ENCODE measurements around the gene SYNGR2.
"Not testable (repeated sequence)": the region's sequence is repeated elsewhere in the genome, so short reads cannot be mapped to it uniquely, and the experiment has no call there.

Gene SYNGR2

DNA sequence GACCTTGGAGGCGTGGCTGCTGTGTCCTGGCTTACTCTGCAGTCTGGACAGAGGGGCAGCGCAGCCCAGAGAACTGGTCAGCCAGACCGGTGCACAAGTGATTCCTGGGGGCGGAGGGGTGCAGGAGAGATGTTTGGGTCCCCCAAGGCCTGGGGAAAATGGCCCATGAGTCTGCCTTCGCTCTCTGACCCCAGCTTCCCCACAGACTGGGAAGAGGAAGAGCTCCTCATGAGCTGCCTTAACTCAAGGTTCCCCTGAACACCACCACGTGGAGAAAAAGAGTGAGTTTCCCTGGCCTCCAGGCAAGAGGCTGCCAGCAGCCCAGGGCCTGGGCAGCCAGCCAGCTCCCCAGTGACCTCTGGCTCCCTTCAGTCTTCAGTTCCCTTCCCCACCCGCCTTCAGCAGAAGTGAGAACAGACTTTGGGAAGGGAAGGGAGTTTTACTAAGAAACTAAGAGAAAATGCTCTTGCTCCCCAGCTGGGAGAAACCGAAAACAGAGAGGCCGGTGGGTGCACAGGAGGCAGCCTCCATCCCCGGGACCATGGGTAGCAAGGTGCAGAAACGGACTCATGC, 24.1 kb upstream of the SYNGR2 start:
- DNase-seq, result no peak

DNA sequence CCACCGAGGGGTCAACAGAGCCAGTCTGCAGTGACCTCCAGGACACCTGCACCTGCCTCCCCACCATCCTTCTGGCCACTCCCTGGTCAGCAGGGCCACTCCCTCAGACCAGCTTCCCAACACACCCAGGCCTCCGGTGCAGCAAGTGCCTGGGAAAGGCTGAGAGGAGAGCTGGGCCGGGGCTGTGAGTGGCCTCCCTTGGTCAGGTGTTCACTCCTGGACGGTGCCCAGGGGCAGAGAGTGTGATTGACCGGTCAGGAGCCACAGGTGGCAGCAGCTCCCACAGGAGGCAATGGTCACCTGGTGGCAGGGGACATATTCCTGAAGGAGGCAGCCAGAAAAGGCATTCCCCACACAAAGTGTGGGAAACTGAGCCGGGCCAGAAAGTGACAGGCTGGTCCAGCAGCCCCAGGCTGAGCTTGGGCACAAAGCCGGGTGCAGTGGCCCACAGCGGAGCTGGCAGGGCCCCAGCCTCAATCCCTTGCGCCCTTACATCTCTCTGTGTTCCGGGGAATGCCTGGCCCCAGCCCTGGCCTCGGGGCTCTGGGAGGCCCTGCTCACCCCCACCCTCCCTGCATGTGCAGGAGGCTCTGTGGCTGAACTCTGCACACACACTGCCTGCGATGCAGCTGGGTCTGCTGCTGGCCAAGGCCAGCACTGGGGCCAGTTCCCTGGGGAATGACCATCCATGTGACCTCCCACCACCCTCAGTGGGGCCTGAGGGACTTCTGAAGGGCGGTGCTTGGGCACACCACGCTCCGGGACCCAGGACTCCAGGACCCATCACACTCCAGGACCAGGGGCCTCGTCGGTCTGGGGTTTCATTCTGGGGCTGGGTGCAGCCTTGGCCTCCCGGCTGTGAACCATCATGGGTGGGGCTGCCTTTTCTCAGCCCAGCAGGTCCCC, 23.4 kb upstream of the SYNGR2 start:
- no peak for DNase-seq

DNA sequence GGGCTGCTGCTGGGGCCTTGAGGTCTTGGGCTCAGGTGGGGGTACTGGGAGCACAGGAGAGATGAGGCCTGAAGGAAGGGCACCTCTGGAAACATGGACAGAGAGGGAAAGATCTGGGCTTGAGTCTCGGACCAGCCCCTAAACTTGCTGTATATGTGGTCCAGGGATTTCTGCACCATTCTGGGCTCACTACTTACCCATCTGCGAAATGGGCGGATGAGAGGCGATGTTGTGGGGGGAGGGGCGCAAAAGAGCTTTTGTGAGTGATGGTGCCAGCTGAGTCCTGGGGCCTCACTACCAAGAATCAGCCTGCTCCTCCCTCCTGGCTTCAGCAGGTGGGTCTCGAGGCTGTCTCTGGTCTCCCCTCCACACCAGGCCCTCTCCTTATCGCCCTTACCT, 21.9 kb upstream of the SYNGR2 start:
- no peak for DNase-seq

DNA sequence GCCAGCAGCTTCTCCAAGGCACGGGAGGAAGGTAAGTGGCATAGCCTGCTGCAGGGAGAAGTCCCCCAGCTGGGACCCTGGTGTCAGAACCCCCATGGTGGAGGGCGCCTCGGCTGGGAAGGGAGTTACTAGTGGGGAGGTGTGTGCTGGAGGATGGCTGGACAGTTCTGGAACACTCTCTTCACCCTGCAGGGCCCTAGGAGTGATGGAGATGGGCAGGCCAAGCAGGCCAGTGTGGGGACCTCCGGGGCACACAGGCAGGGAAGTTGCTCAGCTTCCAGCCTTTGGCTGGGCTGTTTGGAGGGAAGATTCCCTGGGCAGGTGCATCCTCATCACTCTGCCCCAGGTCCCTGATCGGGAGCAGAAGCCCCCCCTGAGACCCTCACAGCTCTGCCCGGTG, 21.5 kb upstream of the SYNGR2 start:
- no peak for DNase-seq

DNA sequence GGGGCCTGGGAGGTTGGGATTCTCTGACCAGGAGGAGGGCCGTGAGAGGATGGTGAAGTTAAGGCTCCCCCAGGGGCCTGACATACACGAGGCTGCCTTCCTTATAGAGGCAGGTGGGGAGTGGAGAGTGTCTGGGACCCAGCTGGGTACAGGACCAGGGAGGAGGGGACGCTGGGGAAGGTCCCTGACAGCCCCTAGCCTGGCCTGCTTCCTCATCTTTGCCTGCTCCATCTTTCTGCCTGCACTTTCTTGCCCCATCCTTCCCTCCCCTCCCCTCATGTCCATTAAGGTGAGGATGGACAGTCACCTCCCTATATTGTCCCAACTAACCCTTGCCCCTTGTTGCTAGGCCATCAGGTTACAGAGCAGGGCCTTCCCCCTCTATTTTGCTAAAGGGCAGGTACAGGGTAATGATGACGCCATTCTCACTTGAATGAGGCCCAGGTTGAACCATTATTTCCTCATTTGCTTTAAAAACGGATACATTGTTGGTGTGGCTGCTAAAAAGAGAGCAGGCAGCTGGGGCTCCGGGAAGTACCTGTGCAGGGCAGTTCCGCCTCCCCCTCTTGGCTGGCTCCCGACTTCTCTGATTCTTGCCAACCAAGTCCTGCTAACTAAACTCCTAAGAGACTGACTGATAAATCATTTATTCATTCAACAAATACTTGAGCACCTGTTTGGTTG, 20.9 kb upstream of the SYNGR2 start:
- DNase-seq, result no peak

DNA sequence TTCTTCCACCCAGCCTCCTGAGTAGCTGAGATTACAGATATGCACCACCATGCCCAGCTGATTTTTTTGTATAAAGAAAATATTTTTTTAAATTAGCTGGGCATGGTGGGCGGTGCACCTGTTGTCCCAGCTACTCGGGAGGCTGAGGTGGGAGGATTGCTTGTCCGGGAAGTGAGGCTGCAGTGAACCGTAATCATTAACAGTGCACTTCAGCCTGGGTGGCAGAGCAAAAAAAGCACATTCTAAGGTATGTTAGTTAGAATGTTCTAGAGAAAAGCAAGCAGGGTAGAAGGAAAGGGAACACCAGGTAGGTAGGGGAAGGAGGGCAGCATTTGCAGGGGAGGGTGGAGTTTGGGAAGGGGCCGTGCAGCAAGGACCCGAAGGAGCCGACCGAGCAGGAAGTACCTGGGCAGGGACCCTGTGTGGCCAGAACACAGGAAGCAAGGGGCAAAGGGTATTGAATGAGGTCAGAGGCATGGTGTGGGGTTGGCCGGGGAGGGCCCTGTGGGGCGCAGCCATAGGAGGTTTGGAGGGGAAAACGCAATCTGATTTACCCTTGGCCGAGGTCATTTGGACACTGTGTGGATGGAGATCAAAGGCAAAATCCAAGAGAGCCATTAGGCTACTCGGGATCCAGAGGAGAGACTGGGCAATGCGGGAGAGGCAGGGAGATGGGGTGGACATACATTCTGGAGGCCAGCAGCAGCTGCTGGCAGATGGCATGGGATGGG, 19.9 kb upstream of the SYNGR2 start:
- no peak for DNase-seq

DNA sequence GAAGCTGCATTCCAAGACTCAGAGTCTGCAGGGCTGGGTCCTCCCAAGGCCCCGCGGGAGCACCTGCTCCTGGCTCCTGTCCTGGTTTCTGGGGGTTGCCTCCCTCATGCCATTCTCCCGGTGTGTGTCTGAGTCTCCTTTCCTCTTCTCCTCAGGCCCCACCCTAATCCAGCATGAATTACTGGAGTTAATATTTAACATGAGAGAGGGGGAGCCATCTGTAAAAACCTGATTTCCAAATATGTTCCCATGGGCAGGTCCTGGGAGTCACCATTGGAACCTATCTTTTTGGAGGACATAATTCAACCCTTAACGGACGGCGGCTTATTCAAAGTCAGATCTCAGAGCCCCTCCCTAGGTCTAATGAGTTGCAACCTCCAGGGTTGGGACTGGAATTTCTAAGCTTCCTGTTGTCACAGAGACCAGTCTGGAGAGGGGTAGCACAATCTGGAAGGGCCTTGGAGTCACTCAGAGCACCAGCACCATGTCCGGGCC, 16.8 kb upstream of the SYNGR2 start:
- DNase-seq, result no peak

DNA sequence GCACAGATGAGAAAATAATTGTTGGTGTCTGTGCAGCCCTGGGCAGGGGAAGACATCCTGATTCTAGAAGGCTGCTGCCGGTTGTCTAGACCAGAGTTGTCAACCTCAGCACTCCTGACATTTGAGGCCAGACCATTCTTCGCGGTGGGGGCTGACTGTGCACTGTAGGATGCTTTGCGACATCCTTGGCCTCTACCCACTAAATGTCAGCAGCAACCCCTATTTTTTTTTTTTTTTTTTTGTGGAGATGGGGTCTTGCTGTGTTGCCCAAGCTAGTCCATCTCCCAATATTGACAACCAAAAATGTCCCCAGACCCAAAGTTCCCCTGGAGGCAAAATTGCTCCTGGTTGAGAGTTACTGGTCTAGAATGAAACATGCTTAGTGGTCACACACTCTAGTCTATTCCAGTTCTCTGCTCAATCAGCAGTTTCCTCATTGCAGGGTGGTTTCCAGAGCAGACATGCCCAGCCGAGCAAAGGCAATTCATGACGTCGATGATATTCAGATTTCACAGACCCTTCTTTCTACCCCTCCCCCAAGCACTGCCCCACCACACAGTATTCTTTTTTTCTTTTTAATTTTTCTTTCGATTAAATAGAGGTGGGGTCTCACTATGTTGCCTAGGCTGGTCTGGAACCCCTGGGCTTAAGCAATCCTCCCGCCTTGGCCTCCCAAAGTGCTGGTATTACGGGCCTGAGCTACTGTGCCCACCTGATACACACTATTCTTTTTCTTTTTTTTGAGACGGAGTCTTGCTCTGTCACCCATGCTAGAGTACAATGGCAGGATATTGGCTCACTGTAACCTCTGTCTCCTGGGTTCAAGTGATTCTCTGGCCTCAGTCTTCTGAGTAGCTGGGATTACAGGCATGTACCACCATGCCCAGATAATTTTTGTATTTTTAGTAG, 13.2 kb upstream of the SYNGR2 start:
- DNase-seq, result no peak

DNA sequence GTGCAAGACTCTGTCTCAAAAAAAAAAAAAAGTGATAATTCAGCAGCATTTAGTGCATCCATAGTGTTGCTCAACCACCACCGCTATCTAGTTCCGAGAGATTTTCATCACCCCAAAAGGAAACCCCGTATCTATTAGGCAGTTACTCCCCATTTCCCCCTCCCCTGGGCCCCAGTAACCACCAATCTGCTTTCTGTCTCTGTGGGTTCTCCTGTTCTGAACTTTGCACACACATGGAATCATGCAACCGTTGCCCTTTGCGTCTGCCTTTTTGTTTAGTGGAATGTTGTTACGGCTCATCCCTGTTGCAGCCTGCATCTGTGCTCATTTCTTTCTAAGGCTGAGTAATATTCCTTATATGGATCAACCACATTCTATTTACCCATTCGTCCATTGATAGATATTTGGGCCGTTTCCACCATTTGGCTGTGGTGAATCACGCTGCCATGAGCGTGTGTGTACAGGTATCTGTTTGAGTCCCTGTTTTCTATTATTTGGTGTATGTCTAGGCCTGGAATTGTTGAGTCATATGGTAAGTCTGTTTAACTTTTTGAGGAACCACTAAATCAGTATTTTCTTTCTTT, 8.7 kb upstream of the SYNGR2 start:
- no peak for DNase-seq

DNA sequence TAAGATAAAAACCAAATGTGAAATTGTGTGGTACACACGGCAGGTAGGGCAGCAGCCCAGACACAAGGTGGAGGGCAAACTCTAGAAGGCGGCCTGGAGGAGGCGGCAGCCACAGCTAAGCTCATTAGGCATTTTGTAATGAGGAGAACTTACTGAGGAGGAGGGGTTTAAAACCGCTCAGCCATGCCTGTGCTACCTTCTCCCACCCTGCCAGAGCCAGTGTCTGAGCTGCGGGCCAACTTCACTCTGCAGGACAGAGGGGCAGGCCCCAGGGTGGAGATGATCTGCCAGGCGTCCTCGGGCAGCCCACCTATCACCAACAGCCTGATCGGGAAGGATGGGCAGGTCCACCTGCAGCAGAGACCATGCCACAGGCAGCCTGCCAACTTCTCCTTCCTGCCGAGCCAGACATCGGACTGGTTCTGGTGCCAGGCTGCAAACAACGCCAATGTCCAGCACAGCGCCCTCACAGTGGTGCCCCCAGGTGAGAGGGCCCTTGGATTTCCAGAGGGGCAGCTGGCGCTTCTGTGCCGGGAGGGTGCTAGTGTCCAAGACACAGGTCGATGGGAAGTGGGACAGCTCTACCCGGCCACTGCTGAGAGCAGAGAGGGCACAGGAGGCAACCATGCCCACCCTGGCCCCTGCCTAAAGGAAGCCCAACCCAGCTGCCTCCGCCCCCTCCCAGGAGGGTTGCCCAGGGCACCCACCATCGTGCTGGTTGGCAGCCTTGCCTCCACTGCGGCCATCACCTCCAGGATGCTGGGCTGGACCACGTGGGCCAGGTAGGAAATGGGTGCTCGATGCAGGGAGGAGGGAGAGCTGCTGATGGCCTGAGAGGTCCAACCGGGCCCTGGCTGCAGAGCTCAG, 4.3 kb upstream of the SYNGR2 start:
- DNase-seq, result no peak

DNA sequence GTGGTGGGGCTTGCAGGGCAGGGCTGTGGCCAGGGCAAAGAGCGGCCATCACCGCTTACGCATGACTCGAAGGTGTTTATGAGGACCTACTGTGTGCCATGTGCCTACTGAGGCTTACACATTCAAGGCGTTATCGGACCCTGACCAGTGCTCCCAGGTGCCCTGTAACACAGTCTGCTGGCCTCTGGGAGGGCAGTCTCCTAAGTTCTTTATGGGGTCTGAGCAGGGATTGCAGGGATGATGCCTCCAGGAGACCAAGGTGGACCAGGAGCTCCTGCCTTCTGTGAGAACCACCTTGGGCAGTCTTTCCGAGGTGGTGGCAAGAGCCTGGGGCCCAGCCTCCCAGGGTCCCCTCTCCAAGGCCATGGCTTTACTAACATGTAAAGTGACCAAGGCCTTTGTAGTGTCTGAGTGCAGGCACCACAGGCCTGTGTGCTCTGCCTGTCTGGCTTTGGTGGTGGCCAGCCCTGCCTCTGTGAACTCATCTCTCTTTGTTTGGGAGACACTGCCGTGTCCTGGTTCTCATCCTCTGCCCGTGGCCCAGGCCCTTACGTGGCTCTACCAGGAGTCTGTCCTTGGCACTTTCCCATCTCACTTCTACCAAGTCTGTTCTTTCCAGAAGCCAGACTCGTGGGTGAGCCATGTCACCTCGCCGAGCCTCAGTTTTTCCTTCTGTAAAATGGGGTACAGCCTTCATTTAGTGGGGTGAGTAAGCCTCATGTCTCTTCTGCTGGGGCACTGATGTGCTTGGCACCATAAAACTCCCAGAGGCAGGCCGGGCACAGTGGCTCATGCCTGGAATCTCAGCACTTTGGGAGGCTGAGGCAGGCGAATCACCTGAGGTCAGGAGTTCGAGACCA, 3.4 kb upstream of the SYNGR2 start:
- DNase-seq, result no peak

DNA sequence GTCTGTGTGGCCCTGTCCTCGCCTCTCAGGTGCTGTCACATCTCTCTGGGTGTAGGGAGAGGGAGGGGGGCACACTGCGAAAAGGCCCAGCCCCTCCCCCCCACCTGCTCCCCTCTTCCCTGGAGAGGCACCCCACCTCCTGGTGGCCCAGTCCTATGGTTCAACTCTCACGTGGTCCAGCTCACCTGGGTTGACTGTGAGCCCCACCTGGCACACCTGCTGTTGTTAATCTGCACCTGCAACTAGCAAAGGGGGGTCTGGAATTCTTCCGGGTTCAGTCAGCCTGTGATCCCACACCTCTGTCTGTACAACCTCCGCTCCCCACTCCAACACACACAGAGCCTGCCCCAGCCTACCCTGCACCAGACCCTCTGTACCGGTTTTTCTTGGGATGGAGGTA, 2.0 kb upstream of the SYNGR2 start:
- no peak for DNase-seq

DNA sequence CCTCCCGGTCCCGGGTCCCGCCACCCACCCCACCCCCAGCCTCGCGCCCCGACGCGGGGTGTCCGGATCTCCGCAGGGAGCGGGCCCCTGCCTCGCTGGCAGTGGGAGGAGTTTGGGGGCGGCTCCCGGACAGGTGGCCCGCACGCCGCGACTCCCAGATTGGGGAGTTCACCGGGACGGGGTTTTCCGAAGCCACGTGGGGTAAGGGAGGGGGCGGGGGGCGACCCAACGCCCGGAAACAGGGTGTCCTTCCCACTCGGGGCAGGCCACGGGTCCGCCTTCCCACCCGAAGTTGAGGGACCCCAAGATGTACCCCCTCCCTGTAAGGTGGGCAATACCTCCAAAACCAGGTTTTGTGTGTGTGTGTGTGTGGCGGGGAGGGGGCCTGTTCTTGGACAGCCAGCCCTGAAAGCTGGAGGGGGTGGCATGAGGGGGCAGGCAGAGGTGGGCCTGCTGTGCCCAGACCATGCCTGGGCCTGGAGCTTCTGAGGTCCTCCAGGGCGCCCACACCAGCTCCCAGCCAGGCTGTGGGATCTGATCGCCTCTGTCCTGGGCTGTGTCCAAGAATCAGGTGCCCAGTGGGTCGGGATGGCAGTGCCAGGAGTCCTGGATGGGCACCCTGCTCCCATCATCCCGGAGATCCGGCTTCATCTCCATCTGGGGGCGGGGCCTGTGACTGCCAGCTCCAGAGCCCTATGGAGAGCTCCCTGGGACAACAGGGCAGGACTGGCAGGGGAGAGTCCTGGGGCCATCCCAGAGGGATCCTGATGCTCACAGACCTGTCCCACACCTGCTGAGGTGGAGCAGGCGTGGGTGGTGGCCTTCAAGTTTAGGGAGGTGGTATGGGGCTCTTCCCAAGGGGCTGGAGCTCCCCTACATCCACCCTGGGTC, 767 bp downstream of the SYNGR2 start:
- DNase-seq, result peak; percentile 66

DNA sequence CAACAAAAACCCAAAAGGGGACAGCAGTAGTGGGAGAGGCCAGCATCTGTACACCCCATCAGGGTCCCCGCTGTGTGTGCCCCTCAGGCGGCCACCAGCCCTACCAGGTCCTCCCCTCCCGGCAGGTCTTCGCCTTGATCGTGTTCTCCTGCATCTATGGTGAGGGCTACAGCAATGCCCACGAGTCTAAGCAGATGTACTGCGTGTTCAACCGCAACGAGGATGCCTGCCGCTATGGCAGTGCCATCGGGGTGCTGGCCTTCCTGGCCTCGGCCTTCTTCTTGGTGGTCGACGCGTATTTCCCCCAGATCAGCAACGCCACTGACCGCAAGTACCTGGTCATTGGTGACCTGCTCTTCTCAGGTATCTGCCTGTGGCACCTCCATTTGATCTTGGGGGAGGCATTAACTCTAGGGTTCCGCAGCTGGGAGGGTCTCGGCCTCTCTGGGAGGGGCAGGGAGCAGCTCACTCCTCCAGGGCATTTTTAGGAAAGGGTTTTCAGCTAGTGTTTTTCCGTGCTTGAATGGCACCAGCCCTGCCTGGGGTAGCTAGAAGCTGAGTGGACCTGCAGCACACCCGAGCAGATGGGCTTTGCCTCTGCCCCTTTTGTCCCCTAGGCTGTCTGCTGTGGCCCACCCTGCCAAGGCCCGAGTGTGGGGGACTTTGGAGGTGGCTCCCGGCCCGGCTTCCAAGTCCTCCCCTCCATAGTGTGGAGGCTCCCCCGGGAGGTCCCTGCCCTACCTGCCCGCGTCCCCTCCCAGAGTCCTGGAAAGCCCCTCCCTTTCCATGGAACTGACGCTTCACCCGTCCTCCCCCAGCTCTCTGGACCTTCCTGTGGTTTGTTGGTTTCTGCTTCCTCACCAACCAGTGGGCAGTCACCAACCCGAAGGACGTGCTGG, 2.6 kb downstream of the SYNGR2 start:
- peak; percentile 21 for DNase-seq

DNA sequence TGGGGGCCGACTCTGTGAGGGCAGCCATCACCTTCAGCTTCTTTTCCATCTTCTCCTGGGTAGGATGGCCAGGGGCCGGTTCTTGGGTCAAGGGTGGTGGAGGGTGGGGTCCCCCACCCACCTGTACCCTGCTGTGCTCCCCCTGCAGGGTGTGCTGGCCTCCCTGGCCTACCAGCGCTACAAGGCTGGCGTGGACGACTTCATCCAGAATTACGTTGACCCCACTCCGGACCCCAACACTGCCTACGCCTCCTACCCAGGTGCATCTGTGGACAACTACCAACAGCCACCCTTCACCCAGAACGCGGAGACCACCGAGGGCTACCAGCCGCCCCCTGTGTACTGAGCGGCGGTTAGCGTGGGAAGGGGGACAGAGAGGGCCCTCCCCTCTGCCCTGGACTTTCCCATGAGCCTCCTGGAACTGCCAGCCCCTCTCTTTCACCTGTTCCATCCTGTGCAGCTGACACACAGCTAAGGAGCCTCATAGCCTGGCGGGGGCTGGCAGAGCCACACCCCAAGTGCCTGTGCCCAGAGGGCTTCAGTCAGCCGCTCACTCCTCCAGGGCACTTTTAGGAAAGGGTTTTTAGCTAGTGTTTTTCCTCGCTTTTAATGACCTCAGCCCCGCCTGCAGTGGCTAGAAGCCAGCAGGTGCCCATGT, 3.3 kb downstream of the SYNGR2 start:
- not testable (repeated sequence) for DNase-seq

DNA sequence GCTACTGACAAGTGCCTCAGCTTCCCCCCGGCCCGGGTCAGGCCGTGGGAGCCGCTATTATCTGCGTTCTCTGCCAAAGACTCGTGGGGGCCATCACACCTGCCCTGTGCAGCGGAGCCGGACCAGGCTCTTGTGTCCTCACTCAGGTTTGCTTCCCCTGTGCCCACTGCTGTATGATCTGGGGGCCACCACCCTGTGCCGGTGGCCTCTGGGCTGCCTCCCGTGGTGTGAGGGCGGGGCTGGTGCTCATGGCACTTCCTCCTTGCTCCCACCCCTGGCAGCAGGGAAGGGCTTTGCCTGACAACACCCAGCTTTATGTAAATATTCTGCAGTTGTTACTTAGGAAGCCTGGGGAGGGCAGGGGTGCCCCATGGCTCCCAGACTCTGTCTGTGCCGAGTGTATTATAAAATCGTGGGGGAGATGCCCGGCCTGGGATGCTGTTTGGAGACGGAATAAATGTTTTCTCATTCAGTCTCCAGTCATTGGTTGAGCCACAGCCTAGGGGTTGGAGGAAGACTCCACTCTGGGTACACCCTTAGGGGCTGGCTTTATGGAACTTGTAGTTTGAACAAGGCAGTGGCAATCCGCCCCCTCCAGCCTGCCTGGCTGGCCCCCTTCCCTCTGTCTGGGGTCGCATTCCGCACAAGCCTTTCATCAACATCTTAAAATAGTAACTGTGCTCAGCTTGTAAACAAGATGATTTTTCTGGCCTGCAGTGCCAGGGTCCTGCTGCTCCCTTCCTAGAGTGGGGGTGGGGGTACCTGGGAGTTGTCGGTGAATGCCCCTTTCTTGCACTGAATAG, 4.1 kb downstream of the SYNGR2 start:
- peak; percentile 18 for DNase-seq
